Left lobe of liver (tissue), 2 donors: ENCODE data around the gene TFR2. TPM values are rescaled to one million over a fixed set of nuclear protein-coding genes. Genes with fewer than 3 reads are reported as not detected.
"Not testable (repeated sequence)": the region's sequence is repeated elsewhere in the genome, so short reads cannot be mapped to it uniquely, and the experiment has no call there.

Source experiments
- ATAC-seq: fragments of 200-7000 bp; cut with Tn5 transposase; one replicate; pipeline ENCODE4 v1.9.1; 2020; ENCODE audit warnings: mild to moderate bottlenecking, moderate library complexity
- DNase-seq: peaks from one replicate; pipeline ENCODE4 v3.0.0-alpha.2; 2020; ENCODE audit warnings: low spot score
- total RNA-seq: library from RNA; stranded (reverse); gene quantifications from one replicate; pipeline ENCODE4 v1.2.1, GENCODE V29; 2021
- donor health status: DM: no; HTN: no; CAD: no; lungs with moderate emphysema.
- donor health status: DM: no; HTN: yes; CAD: no.

Gene TFR2
- total RNA-seq, 1 donor from 2014 or later, result 689 TPM

GRCh38 chr7:100679129-100679926, 38.0 kb upstream of the TFR2 start:
- ATAC-seq (no peak), DNase-seq (no peak)

- ATAC-seq (no peak), DNase-seq (peak; percentile 47)
Observed at GRCh38 chr7:100678291-100678984, 37.1 kb upstream of the TFR2 start.

- DNase-seq, result peak; percentile 48
- no peak for ATAC-seq
Observed at GRCh38 chr7:100677308-100678267, 36.2 kb upstream of the TFR2 start.

GRCh38 chr7:100676501-100677306, 35.4 kb upstream of the TFR2 start:
- ATAC-seq (peak; percentile 34), DNase-seq (no peak)

GRCh38 chr7:100675581-100676350, 34.4 kb upstream of the TFR2 start:
- ATAC-seq (peak; percentile 43), DNase-seq (peak; percentile 84)

GRCh38 chr7:100675105-100675451, 33.7 kb upstream of the TFR2 start:
- DNase-seq (no peak), ATAC-seq (peak; percentile 1)

GRCh38 chr7:100674411-100675104, 33.2 kb upstream of the TFR2 start:
- ATAC-seq (peak; percentile 1), DNase-seq (no peak)

- peak; percentile 0 for ATAC-seq
- DNase-seq, result peak; percentile 71
Observed at GRCh38 chr7:100673942-100674410, 32.6 kb upstream of the TFR2 start.

- DNase-seq (peak; percentile 100), ATAC-seq (peak; percentile 79)
Observed at GRCh38 chr7:100673302-100673941, 32.1 kb upstream of the TFR2 start, which contains the start of gene GNB2. Gene GNB2 (plus strand): TSS chr7:100673740. CDS start chr7:100676266, 2,526 bp downstream.

- ATAC-seq, result no peak
- no peak for DNase-seq
Observed at GRCh38 chr7:100671353-100672327, 30.3 kb upstream of the TFR2 start.

GRCh38 chr7:100670074-100670473, 28.7 kb upstream of the TFR2 start:
- DNase-seq, result no peak
- ATAC-seq, result no peak

GRCh38 chr7:100669106-100669505, 27.8 kb upstream of the TFR2 start:
- DNase-seq, ATAC-seq: not testable (repeated sequence)

- DNase-seq (no peak), ATAC-seq (no peak)
Observed at GRCh38 chr7:100668069-100668449, 26.7 kb upstream of the TFR2 start.

GRCh38 chr7:100667331-100668068, 26.1 kb upstream of the TFR2 start:
- DNase-seq (no peak), ATAC-seq (no peak)

GRCh38 chr7:100665168-100665726, 23.9 kb upstream of the TFR2 start:
- ATAC-seq (no peak), DNase-seq (no peak)

GRCh38 chr7:100662194-100662776, 20.9 kb upstream of the TFR2 start:
- not testable (repeated sequence) for DNase-seq
- peak; percentile 65 for ATAC-seq
